Measurements from ENCODE around the gene RASAL3.

Gene RASAL3

DNA sequence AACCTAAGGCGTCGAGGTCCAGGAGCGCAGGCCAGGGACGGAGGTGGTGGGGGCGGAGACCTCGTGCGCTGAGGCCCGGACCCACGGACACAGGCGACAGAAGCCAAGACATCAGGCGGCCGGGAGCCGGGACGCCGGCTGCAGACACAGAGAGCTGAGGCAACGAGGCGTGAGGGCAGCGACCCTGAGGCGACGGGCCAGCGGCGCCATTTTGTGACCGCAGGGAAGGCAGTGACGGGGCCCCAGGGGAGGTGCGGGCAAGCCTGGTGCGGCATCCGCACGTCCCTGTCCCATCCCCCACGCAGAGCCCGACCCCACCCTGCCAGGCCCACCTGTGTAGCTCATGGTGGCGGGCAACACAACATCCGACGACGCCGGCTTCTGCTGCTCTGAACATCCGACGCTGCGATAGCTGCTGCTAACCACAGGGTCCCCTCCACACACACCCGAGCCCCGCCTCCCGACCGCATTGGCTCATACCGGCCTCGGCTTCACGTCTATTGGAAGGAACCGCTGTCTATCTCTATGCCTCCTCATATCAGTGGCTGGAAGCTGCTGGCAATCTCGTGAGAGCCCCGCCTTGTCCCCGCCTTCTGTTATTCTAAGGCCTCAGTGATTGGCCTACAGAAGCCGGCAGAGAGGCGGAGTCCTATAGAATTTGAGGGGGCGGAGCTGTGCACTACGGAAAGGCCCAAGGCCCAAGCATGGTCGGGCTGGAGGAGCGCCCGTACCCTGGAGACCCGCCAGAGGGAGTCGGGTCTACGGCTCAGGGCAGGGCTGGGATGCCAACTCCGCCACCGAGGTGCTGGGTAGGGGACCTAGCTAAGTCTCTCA lies 45.5 kb downstream of the RASAL3 start, which contains the start of gene AKAP8L (continued):
- no peak for TF ChIP-seq ZNF670 (tag by site-specific recombination; IDR thresholded peaks at IDR 0.05; ENCODE audit: low read depth)
- TF ChIP-seq, protein P1, sequence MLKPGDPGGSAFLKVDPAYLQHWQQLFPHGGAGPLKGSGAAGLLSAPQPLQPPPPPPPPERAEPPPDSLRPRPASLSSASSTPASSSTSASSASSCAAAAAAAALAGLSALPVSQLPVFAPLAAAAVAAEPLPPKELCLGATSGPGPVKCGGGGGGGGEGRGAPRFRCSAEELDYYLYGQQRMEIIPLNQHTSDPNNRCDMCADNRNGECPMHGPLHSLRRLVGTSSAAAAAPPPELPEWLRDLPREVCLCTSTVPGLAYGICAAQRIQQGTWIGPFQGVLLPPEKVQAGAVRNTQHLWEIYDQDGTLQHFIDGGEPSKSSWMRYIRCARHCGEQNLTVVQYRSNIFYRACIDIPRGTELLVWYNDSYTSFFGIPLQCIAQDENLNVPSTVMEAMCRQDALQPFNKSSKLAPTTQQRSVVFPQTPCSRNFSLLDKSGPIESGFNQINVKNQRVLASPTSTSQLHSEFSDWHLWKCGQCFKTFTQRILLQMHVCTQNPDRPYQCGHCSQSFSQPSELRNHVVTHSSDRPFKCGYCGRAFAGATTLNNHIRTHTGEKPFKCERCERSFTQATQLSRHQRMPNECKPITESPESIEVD (tag by site-specific recombination; IDR thresholded peaks at IDR 0.05), result no peak
- peak; percentile 89 for TF ChIP-seq ZNF2 (tag by site-specific recombination; IDR thresholded peaks at IDR 0.05)
- TF ChIP-seq, protein P2, sequence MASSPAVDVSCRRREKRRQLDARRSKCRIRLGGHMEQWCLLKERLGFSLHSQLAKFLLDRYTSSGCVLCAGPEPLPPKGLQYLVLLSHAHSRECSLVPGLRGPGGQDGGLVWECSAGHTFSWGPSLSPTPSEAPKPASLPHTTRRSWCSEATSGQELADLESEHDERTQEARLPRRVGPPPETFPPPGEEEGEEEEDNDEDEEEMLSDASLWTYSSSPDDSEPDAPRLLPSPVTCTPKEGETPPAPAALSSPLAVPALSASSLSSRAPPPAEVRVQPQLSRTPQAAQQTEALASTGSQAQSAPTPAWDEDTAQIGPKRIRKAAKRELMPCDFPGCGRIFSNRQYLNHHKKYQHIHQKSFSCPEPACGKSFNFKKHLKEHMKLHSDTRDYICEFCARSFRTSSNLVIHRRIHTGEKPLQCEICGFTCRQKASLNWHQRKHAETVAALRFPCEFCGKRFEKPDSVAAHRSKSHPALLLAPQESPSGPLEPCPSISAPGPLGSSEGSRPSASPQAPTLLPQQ (tag by site-specific recombination; IDR thresholded peaks at IDR 0.05), result no peak; the same call in none of the 2 replicates
- TF ChIP-seq ZBTB7A (tag by site-specific recombination; IDR thresholded peaks at IDR 0.05; ENCODE audit: low read depth), result peak; percentile 84
- no peak for TF ChIP-seq ZNF112 (tag by site-specific recombination; IDR thresholded peaks at IDR 0.05)
- 0 out of 2 replicates have a peak, but pooled peaks have one; percentile 37 for TF ChIP-seq ZSCAN16 (tag by site-specific recombination; IDR thresholded peaks at IDR 0.05)

DNA sequence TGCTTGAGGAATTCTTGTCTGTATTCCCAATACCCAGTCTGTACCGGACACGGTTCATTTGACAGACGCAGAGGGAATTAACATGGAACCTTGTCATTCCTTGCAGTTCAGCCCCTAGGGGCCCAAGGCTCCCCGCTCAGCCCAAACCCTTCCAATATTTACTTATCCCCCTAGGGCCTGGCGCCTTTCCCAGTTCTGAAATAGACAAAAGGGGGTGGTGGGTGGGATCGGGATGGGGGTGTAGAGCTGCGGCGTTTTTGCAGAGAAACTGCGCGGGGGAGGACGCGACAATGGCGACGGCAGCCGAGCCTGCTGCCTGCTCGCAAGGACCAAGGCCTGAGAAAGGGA lies 46.1 kb downstream of the RASAL3 start:
- ChIA-PET POLR2A (interaction anchor here (0.9 to 4.8 kb wide), 18 partner anchors 8 to 245 kb away, joined by 3 to 94 read pairs (median 5); partner anchors contain the start of gene AKAP8), CTCF (interaction anchor here (0.5 to 2.8 kb wide), 7 partner anchors 9 to 254 kb away, joined by 3 to 27 read pairs (median 7); no protein-coding TSS in a partner anchor)
- H3K36me3 ChIP-seq (ENCODE audit: control insufficient read depth in 2 of 2, insufficient read depth in 1 of 2, low read length in 2 of 2), result peaks cover 16 to 36% of the 10 kb centered on the region in 2 experiments
- no peak for TF ChIP-seq ZNF701 (tag by site-specific recombination; IDR thresholded peaks at IDR 0.05)
- TF ChIP-seq, protein P3, sequence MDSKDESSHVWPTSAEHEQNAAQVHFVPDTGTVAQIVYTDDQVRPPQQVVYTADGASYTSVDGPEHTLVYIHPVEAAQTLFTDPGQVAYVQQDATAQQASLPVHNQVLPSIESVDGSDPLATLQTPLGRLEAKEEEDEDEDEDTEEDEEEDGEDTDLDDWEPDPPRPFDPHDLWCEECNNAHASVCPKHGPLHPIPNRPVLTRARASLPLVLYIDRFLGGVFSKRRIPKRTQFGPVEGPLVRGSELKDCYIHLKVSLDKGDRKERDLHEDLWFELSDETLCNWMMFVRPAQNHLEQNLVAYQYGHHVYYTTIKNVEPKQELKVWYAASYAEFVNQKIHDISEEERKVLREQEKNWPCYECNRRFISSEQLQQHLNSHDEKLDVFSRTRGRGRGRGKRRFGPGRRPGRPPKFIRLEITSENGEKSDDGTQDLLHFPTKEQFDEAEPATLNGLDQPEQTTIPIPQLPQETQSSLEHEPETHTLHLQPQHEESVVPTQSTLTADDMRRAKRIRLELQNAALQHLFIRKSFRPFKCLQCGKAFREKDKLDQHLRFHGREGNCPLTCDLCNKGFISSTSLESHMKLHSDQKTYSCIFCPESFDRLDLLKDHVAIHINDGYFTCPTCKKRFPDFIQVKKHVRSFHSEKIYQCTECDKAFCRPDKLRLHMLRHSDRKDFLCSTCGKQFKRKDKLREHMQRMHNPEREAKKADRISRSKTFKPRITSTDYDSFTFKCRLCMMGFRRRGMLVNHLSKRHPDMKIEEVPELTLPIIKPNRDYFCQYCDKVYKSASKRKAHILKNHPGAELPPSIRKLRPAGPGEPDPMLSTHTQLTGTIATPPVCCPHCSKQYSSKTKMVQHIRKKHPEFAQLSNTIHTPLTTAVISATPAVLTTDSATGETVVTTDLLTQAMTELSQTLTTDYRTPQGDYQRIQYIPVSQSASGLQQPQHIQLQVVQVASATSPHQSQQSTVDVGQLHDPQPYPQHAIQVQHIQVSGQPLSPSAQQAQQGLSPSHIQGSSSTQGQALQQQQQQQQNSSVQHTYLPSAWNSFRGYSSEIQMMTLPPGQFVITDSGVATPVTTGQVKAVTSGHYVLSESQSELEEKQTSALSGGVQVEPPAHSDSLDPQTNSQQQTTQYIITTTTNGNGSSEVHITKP (tag by site-specific recombination; IDR thresholded peaks at IDR 0.05), result no peak
- TF ChIP-seq ZNF560 (tag by site-specific recombination; IDR thresholded peaks at IDR 0.05; ENCODE audit: borderline replicate concordance), result no peak
- no peak for TF ChIP-seq ZNF174 (tag by site-specific recombination; IDR thresholded peaks at IDR 0.05)
- TF ChIP-seq ZNF140 (tag by site-specific recombination; IDR thresholded peaks at IDR 0.05), result no peak
- no peak for TF ChIP-seq ZNF248 (tag by site-specific recombination; IDR thresholded peaks at IDR 0.05)
- TF ChIP-seq ZBTB8A (tag by site-specific recombination; IDR thresholded peaks at IDR 0.05), result peak; percentile 14; the same call in 1 of the 2 replicates
- TF ChIP-seq ZNF776 (tag by site-specific recombination; IDR thresholded peaks at IDR 0.05; ENCODE audit: borderline replicate concordance), result no peak
- TF ChIP-seq MZF1 (tag by site-specific recombination; IDR thresholded peaks at IDR 0.05; ENCODE audit: borderline replicate concordance), result no peak
- no peak for TF ChIP-seq ZNF433 (tag by site-specific recombination; IDR thresholded peaks at IDR 0.05; ENCODE audit: low read depth)
- no peak for TF ChIP-seq ZBTB20 (tag by site-specific recombination; IDR thresholded peaks at IDR 0.05)
- no peak for TF ChIP-seq ZNF366 (tag by site-specific recombination; conservative IDR thresholded peaks at IDR 0.05)
- TF ChIP-seq, protein P4, sequence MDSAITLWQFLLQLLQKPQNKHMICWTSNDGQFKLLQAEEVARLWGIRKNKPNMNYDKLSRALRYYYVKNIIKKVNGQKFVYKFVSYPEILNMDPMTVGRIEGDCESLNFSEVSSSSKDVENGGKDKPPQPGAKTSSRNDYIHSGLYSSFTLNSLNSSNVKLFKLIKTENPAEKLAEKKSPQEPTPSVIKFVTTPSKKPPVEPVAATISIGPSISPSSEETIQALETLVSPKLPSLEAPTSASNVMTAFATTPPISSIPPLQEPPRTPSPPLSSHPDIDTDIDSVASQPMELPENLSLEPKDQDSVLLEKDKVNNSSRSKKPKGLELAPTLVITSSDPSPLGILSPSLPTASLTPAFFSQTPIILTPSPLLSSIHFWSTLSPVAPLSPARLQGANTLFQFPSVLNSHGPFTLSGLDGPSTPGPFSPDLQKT (IDR thresholded peaks at IDR 0.05; ENCODE audit: borderline replicate concordance, low read depth, low read length), result no peak
- TF ChIP-seq ZFHX2 (tag by site-specific recombination; conservative IDR thresholded peaks at IDR 0.05), result peak; percentile 96
- TF ChIP-seq ZNF37A (tag by site-specific recombination; IDR thresholded peaks at IDR 0.05), result no peak
- TF ChIP-seq, protein P5, sequence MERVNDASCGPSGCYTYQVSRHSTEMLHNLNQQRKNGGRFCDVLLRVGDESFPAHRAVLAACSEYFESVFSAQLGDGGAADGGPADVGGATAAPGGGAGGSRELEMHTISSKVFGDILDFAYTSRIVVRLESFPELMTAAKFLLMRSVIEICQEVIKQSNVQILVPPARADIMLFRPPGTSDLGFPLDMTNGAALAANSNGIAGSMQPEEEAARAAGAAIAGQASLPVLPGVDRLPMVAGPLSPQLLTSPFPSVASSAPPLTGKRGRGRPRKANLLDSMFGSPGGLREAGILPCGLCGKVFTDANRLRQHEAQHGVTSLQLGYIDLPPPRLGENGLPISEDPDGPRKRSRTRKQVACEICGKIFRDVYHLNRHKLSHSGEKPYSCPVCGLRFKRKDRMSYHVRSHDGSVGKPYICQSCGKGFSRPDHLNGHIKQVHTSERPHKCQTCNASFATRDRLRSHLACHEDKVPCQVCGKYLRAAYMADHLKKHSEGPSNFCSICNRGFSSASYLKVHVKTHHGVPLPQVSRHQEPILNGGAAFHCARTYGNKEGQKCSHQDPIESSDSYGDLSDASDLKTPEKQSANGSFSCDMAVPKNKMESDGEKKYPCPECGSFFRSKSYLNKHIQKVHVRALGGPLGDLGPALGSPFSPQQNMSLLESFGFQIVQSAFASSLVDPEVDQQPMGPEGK (tag by site-specific recombination; IDR thresholded peaks at IDR 0.05), result 0 out of 2 replicates have a peak, but pooled peaks have one; percentile 46
- no peak for TF ChIP-seq ZSCAN23 (tag by site-specific recombination; IDR thresholded peaks at IDR 0.05)
- TF ChIP-seq ZNF747 (tag by site-specific recombination; IDR thresholded peaks at IDR 0.05), result no peak

More for the DNA sequence above, 46.1 kb downstream of the RASAL3 start:
- H3K9me3 ChIP-seq (ENCODE audit: control insufficient read depth, insufficient read depth, low read depth, low read length), result no peaks in the 10 kb centered on the region
- peak overlapping the region; percentile 92 for H3K4me3 ChIP-seq (ENCODE audit: low read depth, low read length)
- H3K27ac ChIP-seq (ENCODE audit: extremely low read depth, low read depth, low read length), result peak overlapping the region; percentile 98
- peaks cover 19% of the 10 kb centered on the region for H3K4me1 ChIP-seq (ENCODE audit: control insufficient read depth, insufficient read depth, low read length)
